GM18858 (cell line): ENCODE data around the gene STK11IP.

ENCODE experiments used
- ATAC-seq: cut with Tn5 transposase; IDR thresholded peaks from one replicate; pipeline ENCODE4 v1.9.1; 2021; ENCODE audit not compliant: unreplicated experiment

The STK11IP gene

GRCh38 chr2:219613461-219614070, 15.9 kb downstream of the STK11IP start:
- no peak for ATAC-seq

- ATAC-seq, result no peak
Measured at GRCh38 chr2:219614076-219614860, 16.6 kb downstream of the STK11IP start.

GRCh38 chr2:219615036-219615435, 17.4 kb downstream of the STK11IP start:
- ATAC-seq, result no peak

- no peak for ATAC-seq
Measured at GRCh38 chr2:219615894-219616293, 18.2 kb downstream of the STK11IP start.

- no peak for ATAC-seq
Measured at GRCh38 chr2:219616550-219616949, 18.9 kb downstream of the STK11IP start.

GRCh38 chr2:219618733-219619122, 21.1 kb downstream of the STK11IP start:
- ATAC-seq, result no peak

GRCh38 chr2:219619235-219619634, 21.6 kb downstream of the STK11IP start:
- no peak for ATAC-seq

GRCh38 chr2:219620546-219620945, 22.9 kb downstream of the STK11IP start:
- ATAC-seq, result no peak

GRCh38 chr2:219621935-219622334, 24.3 kb downstream of the STK11IP start:
- no peak for ATAC-seq

- no peak for ATAC-seq
Measured at GRCh38 chr2:219622472-219622871, 24.8 kb downstream of the STK11IP start.

- ATAC-seq, result no peak
Measured at GRCh38 chr2:219624565-219624964, 26.9 kb downstream of the STK11IP start.

- no peak for ATAC-seq
Measured at GRCh38 chr2:219625179-219625578, 27.5 kb downstream of the STK11IP start.

- ATAC-seq, result no peak
Measured at GRCh38 chr2:219626540-219626939, 28.9 kb downstream of the STK11IP start.

- no peak for ATAC-seq
Measured at GRCh38 chr2:219627103-219628100, 29.7 kb downstream of the STK11IP start, which contains the start of gene SLC4A3. Gene SLC4A3 (plus strand): TSS chr2:219627630. CDS start chr2:219627993, 363 bp downstream.

GRCh38 chr2:219628235-219628985, 30.8 kb downstream of the STK11IP start:
- no peak for ATAC-seq

GRCh38 chr2:219628986-219629901, 31.6 kb downstream of the STK11IP start:
- no peak for ATAC-seq

- ATAC-seq, result no peak
Measured at GRCh38 chr2:219629976-219630695, 32.5 kb downstream of the STK11IP start.

GRCh38 chr2:219630770-219631405, 33.2 kb downstream of the STK11IP start:
- no peak for ATAC-seq
